Activated gamma-delta T cell treated with Interleukin-2 at 50 U/mL for 16 hours (primary cell): ENCODE results near the gene SYT15B.
"Not testable (repeated sequence)": the region's sequence is repeated elsewhere in the genome, so short reads cannot be mapped to it uniquely, and the experiment has no call there.

Experiments used
- DNase-seq: peaks from one replicate; pipeline ENCODE4 v3.0.0-alpha.2; 2020

Gene SYT15B

DNA sequence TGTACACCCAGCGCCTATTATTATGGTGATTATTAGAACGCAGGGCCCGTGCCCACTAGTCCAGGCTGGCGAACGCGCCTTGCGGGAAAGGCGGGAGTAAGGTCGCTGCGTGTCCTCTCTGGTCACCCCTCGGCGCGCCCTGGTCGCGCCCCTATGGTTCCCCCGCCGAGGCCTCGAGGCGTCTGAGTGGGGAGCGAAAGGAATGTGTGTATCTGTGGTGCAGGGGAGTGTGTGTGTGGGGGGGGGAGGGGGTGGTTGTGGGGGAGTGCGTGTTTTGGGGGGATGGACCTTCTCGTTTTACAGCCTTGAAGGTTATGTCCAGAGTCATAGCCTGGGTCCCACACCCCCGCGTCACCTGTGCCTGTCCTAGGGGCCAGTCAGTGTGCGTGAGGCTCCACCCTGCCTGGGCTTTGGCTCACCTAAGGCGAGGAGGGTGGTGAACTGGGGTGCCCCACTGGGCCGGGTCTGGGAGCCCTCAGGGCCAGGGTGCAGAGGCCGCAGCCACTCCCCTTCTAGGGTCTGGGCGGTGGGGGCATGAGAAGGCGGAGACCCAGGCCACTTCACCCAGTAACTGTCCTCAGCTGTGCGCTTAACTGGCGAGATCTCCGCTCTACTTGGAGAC lies at the start of gene SYT15B:
Gene SYT15B, minus strand, starts transcription at position 39 of the 622 bp plus-strand sequence. CDS start 952 bp downstream, outside the sequence.
- not testable (repeated sequence) for DNase-seq

DNA sequence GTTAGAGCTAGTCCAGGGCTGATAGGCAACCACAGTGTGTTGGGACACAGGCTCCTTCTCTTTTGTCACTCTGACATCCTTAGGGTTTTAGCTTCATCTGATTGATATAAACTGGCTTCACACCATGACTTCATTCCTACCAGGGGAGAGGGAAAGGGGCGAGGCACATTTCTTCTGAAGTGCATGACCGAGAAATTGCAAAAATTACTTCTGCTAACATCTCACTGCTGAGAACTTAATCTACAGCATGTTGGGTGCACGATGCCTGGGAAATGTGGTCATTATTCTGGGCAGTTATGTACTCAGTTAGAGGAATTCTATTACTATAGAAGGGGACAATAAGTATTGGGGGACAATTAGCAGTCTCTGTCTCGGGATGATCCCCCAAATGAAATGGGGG lies 16.2 kb upstream of the SYT15B start:
- not testable (repeated sequence) for DNase-seq

DNA sequence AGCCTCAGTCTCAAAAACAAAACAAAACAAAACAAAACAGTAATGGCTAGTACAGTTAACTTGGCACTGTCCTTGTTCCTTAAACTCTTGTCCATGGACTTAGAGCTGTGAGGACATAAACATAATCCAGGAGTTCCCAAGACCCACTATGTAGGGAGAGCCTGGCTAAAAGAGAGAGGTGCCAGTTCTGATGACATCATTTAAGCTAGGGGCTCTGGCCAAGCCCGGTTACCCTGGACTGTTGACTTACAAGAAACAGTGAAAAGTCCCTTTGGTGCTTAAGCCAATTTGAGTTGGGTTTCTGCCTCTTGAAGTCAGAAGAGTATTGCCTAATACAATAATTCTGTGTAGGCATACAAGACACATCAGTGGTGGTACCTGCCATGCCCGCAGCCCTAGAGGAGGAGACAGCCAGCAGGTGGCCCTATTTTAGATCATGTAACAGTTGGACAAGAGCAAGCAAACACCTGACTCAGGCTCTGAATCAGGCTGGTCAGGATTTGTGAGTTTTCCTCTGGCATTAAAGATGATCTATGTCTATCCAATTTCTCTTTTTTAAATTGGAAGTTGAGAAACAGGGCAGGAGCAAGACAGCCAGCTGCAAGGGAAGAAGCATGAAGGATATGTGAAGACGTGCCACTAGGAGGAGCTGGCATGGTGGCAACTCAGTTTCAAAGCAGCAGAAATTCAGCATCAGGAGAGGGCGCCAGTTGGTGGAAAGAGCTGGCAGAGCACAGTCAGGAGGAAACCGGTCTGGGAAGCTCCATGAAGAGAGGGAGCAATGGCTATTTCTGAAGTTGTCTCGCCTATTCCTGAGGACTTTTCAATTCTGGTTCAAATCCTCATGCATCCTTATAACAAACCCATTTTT lies 12.2 kb upstream of the SYT15B start:
- DNase-seq = not testable (repeated sequence)

DNA sequence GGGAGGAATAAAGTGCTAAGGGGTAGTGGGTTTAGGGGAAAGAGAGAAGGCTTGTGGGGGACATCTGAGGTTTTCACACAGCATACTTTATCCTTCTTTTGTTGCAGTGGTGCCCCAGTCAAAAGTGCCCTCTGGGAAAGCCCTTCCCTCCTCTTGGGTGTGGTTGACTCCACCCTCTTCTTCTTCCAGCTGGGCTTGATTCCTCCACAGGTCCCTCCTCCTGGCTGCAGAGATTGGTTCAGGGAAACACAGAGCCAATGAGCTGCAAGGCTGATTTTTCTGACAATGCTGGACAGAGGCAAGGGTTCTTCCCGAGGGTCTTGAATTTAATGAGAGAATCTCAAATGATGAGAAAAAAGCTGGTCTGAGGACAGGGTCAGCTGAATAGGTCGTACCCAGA lies 7.4 kb upstream of the SYT15B start:
- not testable (repeated sequence) for DNase-seq

DNA sequence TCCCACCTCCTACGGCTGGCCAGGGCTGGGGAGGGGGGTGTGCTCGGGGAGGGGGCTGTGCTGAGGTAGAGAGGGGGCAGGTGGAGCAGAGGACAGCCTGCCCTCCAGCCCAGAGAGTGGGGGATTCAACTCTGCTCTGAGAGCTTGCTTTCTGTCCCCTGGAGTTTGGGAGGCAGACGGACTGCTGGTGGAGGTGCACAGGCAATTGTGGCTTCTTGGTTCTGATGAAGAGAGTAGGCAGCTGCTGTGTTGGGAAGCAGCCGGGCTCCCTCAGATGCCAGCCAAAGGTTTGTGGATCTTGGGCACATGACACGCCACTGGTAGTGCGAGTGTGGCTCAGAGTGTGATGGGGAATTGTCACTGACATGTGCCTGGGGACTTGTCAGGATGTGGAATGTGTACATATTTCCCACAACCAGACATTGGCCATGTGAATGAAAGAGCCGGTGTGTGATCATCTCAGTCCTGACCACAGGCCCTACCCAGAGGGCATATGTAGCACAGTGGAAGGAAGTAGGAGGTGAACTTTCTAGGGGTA lies 5.3 kb upstream of the SYT15B start:
- DNase-seq = not testable (repeated sequence)

DNA sequence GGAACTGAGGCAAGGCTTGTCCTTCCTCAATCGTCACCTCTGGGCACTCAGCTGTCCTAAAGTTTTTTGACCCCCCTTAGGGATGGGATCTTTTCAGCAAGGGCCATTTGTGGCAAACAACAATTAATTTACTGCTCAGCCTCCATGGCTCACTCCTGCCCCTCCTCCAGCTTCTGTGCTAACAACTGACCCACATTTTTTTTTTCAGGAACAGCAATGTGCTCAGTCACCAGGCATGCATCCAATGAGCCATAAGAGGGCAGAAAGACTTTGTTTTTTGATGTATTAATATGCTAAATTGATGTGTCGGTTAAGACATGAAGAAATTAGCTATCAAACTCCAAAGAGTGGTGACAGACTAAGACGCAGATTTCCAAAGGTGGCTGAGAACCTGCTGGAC lies 4.7 kb upstream of the SYT15B start:
- DNase-seq = not testable (repeated sequence)

DNA sequence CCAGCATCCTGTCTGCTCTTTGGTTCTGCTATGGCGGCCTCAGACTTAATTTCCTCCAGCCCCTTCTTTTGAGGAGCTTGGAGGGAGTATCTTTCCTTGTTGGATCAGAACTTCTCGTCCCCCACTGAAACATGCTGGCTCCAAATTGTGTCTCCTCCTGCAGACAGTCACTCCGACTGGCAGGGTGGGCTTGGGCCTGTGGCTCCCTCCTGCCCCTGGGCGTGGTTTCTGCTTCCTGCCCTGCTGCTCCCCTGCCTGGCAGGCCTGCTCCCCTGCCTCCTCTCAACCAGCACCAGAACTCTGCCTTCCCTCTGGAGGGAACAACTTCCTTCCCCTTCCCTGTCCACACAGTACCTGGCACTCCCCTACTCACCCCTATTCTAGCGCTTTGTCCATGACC lies 3.8 kb upstream of the SYT15B start:
- not testable (repeated sequence) for DNase-seq

DNA sequence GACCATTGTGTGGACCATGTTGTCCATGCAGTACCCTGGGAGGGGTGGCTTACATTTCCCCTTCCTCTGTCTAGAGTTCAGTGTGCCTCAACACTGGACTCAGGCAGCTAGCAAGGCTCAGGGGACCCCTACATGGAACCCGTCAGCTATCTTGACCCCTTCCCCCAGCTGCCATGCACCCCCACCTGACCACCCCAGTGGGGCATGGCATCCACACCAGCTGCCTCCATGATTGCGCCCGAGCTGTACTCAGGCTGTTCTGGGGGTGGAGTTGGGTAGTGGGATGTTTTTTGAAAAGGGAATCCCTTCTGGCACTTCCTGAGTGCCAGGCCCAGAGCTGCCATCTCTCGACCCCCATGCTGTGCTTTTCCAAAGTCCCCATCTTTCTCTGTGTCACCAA lies 1.8 kb upstream of the SYT15B start:
- not testable (repeated sequence) for DNase-seq

DNA sequence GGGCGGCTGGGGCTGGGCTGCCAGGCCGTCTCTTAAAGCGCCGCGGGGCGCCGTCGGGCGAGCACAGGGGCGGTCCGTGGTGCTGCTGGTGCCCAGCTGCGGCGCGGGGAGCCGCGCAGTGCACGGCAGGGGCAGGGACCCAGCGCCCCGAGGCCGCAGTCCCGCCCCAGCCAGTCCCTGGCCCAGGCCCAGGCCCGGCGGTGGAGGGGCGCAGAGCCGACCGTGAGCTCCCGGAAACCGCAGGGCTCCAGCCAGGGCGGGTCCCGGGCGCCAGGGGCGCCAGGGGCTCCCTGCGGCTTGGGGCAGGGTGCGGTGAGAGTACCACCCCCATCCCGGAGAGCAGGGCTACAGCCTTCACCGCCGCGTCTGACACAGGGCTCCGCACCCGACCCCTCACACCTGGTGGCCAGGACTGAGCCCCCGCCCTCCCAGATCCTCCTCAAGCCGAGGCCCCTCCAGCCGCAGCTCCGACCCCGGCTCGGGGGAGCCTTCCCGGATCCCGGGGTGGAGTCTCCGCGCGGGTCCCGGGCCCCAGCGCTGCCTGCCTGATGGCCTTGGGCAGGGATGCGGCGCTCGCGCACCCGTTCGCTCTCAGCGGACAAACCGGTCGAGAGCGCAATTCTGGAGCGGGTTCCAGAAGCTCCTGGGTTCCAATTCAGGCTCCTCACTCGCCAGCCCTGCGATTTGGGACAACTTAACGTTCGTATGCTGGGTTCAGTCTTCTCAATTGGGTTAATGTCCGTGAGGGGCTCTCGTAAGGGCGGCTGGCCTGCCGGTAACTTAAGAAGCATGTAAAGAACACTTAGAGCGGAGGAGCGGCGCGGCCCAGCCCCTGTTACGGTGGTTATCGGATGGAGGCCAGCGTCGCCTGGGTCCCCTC lies 478 bp downstream of the SYT15B start:
- DNase-seq = not testable (repeated sequence)

DNA sequence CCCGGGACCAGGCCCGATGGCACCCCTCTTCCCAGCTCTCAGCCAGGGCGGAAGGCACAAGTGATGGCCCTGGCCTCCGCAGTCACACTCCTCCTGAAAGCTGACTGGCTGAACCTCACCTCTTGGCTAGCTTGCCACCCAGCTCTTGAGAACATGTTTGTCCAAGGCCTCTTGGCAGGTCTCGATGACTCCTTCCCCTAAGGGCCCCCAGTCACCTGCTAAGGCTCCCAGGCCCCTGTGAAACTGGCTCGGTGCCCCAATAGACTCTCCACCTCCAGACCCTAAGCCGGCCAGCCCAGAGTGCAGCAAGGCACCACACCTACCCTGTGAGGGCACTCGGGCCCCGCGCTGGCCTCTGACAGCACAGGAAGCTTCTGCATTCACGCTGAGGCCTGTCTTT lies 4.5 kb downstream of the SYT15B start:
- not testable (repeated sequence) for DNase-seq

DNA sequence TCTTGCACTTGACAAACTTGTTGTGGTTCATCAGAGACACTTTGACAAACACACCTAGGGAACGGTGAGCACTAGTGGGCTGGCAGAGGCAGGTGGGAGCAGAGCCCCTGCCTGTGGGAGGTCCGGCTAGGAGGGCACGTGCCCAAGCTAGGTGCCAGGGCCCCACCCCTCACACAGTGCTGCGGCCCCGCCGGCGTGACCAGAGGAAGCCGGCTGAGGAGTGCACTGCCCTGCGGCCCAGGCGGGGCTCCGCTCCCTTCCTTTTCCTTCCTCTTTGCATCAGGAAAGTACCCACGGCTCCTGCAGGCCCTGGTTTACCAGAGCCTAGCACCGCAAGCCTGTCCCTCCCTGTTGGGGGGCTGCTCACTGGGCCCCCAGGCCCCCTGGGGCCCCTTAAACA lies 7.2 kb downstream of the SYT15B start:
- not testable (repeated sequence) for DNase-seq

DNA sequence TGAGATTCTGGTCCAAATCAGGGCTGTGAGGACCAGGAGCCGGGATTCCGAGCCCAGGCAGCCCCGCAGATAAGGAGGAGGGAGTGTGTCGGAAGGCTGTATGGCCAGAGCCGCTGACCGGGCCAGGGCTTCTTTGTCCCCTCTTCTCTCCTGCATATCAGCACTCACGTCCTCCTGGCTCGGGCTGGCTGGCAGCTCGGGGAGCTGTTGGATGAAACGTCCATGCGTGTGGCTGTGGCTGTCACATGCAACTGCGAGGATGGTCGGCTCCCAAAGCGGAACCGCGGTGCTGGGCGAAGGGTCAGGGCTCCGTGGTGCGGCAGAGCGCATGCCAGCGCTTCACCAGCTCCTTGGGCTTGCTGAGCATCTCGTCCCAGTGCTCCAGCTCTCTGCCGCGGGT lies 9.5 kb downstream of the SYT15B start:
- DNase-seq = not testable (repeated sequence)

DNA sequence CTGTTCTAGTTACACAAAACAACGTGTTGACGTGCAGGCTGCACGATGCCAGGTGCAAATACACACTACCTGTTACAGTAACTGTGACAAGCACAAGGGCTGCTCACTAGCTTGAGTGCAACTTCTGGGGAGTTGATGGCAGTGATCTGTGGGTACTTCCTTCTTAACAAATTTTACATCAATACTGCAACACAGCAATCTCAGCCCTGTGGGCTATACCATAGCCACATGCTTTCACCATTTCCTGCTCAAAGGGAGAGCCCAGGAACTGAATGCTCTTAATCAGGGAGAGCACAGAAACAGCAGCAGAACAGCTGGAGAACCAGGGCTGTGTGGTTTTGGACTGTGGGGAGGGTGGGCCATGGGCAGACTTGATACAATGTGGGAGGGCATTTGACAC lies 10.2 kb downstream of the SYT15B start:
- DNase-seq = not testable (repeated sequence)

DNA sequence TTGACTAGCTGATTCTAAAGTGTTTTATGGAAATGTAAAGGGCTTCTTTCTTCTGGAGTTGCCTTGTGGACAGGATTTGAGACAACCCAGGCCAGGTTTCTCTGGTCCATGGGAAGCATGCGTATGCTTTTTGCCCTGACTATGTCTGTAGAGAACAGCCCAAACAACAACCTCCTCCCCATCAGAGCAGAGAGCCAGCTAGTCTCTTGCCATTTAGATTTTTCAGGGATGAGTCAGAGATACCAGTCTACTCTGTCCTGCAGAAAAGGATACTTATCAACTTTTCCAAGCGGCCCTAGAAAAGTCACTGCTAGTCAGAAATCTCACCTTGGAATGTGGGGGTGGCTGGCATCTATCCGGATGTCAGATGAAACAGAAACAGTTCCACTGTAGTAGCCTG lies 11.6 kb downstream of the SYT15B start:
- DNase-seq = not testable (repeated sequence)

DNA sequence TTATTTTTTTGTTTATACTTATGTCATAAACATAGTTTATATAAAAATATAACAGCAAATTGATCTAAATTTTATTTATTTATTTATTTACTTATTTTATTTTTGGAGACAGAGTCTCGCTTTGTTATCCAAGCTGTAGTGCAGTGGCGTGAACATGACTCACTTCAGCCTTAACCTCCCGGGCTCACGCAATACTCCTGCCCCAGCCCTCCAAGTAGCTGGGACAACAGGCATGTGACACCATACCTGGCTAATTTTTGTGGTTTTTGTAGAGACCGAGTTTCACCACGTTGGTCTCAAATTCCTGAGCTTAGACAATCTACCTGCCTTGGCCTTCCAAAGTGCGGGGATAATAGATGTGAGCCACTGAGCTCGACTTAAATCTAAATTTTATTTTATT lies 13.0 kb downstream of the SYT15B start:
- DNase-seq = not testable (repeated sequence)

DNA sequence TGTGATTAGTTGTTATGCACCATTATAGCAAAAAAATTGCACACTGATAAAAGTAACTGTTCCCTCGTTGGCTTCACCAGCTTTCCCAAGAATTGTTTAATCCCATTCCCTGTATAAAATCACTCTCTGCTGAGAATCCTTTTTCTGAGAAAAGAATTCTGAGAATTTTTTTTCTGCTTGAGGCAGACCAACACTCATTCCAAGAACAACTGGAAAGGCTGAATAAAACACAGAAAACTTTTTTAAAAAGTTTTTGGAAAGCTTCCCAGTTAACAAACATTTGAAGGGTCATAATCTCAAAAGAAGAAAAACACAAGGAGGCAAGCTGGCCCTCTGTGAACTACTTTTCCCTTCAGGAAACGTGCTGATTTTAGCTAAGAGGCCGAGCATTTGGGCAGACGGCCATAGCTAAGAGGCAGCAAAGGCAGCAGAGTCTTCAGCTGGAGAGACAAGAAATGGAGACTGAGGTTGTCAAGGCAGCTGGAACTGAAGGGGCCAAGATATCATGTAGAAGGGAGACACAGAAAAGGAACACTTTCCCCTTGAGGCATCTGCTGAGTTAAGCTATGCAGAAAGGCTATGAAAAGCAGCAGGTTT lies 16.5 kb downstream of the SYT15B start:
- not testable (repeated sequence) for DNase-seq

DNA sequence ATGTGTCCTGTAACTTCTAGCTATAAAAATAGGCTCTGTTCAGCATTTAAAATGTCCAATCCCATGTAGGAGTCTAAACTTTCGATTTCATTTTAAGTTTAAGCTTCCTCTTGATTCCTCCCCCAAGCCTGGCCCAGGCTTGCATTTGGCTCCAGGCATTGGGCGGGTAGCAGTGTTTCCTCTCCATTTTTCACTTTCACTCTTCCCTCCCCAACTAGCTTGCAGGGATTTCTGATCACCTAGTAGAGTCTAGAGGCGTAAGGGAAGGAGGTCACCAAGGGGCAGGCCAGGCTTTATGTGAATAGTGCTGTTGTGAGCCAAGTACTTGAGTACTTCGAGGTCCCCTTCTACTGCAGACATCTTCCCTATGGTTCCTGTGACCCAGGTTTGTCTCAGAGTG lies 18.5 kb downstream of the SYT15B start:
- not testable (repeated sequence) for DNase-seq

DNA sequence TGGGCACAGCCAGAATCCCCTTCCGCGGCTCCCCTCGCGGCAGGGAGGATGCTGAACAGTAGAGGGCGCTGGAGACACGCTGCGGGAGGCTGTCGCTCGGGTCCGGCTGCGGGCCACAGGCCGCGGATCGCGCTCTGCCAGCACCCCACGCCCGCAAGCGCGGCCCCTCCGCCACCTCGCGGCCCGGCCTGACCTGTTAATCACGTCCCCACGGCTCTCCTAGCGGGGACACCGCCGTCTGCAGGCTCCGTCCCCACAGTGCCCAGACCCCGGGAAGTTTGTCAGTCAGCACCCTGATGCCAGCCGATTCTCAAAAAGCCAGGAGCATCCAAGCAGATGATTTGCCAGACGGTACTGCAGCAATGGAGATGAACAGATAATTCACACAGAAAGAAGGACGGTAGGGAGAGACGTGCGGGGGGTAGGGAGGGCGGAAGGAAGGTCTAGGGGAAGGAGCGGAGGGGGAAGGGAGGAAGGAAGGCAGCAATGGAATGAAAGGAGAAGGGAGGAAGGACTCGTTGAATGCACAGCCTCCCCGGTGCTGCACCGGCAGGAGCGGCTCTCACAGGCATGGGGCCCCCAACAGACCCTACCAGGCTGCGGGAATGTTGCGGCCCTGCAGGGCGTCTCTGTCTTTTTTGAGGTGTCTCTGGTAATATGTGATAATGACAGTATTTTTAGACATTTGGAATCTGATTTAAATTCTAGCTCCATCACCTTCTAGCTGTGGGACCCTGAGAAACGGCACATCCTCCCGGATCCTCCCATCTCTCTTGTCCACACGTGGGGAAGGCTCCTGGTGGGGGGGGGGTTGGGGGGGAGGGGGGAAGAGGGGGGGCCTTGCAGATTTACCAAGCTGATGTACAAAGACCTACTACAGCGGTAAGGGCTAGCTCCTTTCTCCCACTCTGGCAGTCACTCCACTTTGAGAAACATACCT lies 19.5 kb downstream of the SYT15B start:
- DNase-seq = not testable (repeated sequence)

DNA sequence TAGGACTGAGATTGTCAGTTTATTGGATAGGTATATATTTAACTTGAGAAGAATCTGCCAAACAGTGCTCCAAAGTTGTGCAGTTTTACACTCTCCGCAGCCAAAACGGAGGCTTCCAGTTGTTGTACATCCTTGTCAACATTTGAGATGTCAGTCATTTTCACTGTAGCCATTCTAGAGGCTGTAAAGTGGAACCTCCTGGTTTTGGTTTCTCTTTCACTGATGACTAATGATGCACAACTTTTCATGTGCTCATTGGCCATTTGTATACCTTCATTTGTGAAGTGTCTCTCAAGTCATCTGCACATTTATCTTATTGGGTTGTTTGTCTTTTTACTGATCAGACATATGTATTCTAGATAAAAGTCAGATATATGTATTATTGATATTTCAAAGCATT lies 22.5 kb downstream of the SYT15B start:
- DNase-seq = not testable (repeated sequence)

DNA sequence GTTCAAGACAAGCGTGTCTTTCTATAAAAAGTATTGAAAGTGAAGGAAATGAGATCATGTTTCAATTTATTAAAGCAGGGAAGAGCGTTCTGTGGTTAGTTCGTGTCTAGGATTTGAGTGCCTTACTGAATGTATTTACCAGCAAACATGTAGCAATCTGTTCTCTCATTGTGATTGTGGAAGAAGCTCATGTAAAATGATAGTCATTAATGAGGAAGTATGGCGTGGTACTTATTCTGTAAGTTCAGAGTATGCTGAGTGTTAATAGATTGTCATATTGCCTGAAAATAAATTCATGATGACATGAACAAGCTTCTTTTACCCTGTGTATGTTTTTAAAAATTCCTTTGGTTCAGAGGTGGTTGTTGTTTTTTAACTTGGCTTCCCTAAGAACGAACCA lies 32.5 kb downstream of the SYT15B start:
- DNase-seq = not testable (repeated sequence)

DNA sequence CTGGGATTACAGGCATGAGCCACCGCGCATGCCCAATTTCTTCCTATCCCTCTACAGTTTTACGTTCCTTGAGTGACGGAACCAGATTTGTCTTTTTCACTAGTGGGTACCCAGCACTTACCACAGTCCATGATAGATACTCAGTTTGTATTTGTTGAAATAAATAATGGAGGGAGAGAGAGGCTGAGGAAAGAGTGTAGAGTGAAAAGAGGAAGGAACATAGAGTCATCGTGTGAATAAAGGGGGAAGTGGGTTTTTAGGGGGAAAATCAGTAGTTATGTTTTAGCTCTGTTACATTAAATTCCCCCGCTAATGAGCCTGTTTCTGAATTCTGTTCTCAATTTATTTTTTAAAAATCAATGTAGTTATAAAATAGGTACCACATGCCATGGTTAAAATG lies 37.7 kb downstream of the SYT15B start:
- DNase-seq = not testable (repeated sequence)
